HG03571 (cell line): ENCODE data around the gene SALL1.

Experiments
- ATAC-seq: cut with Tn5 transposase; IDR thresholded peaks from one replicate; pipeline ENCODE4 v1.9.1; 2021; ENCODE audit not compliant: unreplicated experiment

The SALL1 gene

GRCh38 chr16:51113236-51114125 is 37.6 kb downstream of the SALL1 start:
- ATAC-seq: no peak

- ATAC-seq: no peak
Measured at GRCh38 chr16:51112323-51112722, 38.7 kb downstream of the SALL1 start.

GRCh38 chr16:51111759-51112158 is 39.3 kb downstream of the SALL1 start:
- ATAC-seq: no peak

- ATAC-seq: no peak
Measured at GRCh38 chr16:51110700-51111157, 40.3 kb downstream of the SALL1 start.

- no peak for ATAC-seq
Measured at GRCh38 chr16:51109173-51109572, 41.9 kb downstream of the SALL1 start.

GRCh38 chr16:51107742-51108141 is 43.3 kb downstream of the SALL1 start:
- ATAC-seq: no peak

GRCh38 chr16:51106535-51106934 is 44.5 kb downstream of the SALL1 start:
- ATAC-seq: no peak

GRCh38 chr16:51103590-51103989 is 47.5 kb downstream of the SALL1 start:
- no peak for ATAC-seq

GRCh38 chr16:51097729-51098128 is 53.3 kb downstream of the SALL1 start:
- ATAC-seq: no peak

GRCh38 chr16:51095890-51096626 is 55.0 kb downstream of the SALL1 start:
- no peak for ATAC-seq

- ATAC-seq: no peak
Measured at GRCh38 chr16:51095084-51095881, 55.8 kb downstream of the SALL1 start.

- ATAC-seq: no peak
Measured at GRCh38 chr16:51093726-51094280, 57.3 kb downstream of the SALL1 start.
